ENCODE measurements around the gene OR5T3.

GRCh38 chr11:56271092-56271491 lies 19.0 kb downstream of the OR5T3 start:
- TF ChIP-seq POLR2A (IDR thresholded peaks at IDR 0.05; ENCODE audit: low read length), result no peak
- no peak for TF ChIP-seq GATA1 (IDR thresholded peaks at IDR 0.05; ENCODE audit: low read depth, low read length)
